Retinal pigment epithelial cell (primary cell): Measurements from ENCODE around the gene PKNOX2.

ENCODE experiments used
- DNase-seq: peaks from one replicate; pipeline ENCODE4 v3.0.0-alpha.2; 2010; ENCODE audit warnings: low read depth
- H3K4me3 ChIP-seq: 2 replicates; pipeline ENCODE4 v1.5.1; 2011; ENCODE audit warnings: mild to moderate bottlenecking, low read length, control low read depth, moderate library complexity
- CTCF ChIP-seq: conservative IDR thresholded peaks from 2 replicates; pipeline ENCODE4 v1.5.1; 2011; ENCODE audit warnings: low read depth, low read length, control low read depth, inconsistent platforms

Gene PKNOX2

GRCh38 chr11:125272092-125272491 lies 107.5 kb downstream of the PKNOX2 start:
- DNase-seq, result no peak

GRCh38 chr11:125272821-125273220 lies 108.3 kb downstream of the PKNOX2 start:
- no peak overlapping the region for H3K4me3 ChIP-seq
- DNase-seq, result no peak
- TF ChIP-seq CTCF, result no peak

More at GRCh38 chr11:125272092-125272491, 107.5 kb downstream of the PKNOX2 start:
- H3K4me3 ChIP-seq, result no peak overlapping the region
- no peak for TF ChIP-seq CTCF

- no peak for TF ChIP-seq CTCF
- H3K4me3 ChIP-seq, result no peak overlapping the region
- no peak for DNase-seq
Measured at GRCh38 chr11:125273519-125274000, 109.0 kb downstream of the PKNOX2 start.

GRCh38 chr11:125274309-125274708 lies 109.8 kb downstream of the PKNOX2 start:
- DNase-seq, result no peak
- no peak overlapping the region for H3K4me3 ChIP-seq
- no peak for TF ChIP-seq CTCF

- TF ChIP-seq CTCF, result no peak
- DNase-seq, result no peak
Measured at GRCh38 chr11:125274774-125275173, 110.2 kb downstream of the PKNOX2 start.

GRCh38 chr11:125275905-125276618 lies 111.5 kb downstream of the PKNOX2 start:
- no peak overlapping the region for H3K4me3 ChIP-seq
- DNase-seq, result no peak
- no peak for TF ChIP-seq CTCF

More at GRCh38 chr11:125274774-125275173, 110.2 kb downstream of the PKNOX2 start:
- H3K4me3 ChIP-seq, result no peak overlapping the region

- TF ChIP-seq CTCF, result no peak
- no peak overlapping the region for H3K4me3 ChIP-seq
- DNase-seq, result no peak
Measured at GRCh38 chr11:125276619-125276976, 112.0 kb downstream of the PKNOX2 start.
